ENCODE measurements around the gene MED8. TPM values are rescaled to one million over a fixed set of nuclear protein-coding genes. Genes with fewer than 3 reads are reported as not detected.

Gene MED8
- total and polyA plus RNA-seq, 2 of the 8 experiments (the other 6 are each of a cell fraction or from before 2014, with no cell fraction given) = 7.0 to 20.6 TPM

DNA sequence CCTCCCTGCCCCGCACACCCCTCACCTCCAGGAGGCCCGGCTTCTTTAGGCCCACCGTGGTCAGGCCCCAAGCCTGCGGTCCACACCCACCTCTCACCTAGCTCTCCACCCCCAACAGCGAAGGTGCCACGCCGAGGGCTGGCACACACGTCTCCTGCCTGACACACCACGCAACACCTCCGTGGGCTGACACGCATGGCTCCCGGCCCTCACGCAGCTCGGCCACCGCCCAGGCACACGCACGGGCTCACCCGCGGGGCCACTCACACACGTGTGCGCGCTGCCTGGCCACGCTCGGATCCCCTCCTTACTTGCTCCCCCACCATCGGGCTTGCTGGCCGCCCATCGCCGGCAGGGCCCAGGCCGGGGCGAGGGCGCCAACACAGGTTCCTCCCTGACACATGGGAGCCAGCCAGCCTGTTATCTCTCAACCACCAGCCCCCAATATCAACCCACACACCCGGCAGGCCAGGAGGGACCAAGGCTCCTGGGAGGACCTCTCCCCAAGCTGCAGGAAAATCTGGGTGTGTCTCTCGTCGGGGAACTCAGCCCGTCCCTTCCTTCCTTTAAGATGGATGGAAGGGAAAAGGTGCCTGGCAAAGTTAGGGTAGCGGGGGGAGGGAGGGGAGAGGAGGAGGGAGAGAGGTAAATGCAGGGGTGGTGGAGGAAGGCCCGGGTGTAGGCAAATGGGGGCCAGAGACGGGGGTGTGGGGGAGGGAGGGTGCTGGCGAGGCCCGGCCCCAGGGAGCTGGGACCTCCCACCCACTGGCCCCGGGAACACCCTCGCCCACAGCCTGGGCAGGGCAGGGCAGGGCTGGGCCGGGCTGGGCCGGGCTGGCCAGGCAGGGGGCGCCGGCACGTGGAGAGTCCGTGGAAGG, 22.3 kb downstream of the MED8 start:
- Histone ChIP-seq H3K79me2 (ENCODE audit: control insufficient read depth in 1 of 2, insufficient read depth in 2 of 2, low read length in 2 of 2) (no peaks in the 10 kb centered on the region; a peak in 1 of 4 replicates), H3K23ac (ENCODE audit: insufficient read length) (no peak overlapping the region), H3K9ac (replicated peaks in 1 of 4; ENCODE audit: extremely low read depth in 1 of 4, low read depth in 3 of 4, low read length in 3 of 4) (peak overlapping the region in 3 of 4 experiments; percentile 26 to 42 (median 40); a peak in 5 of 7 replicates), H3K9me3 (ENCODE audit: insufficient read depth in 2 of 2, low read depth in 1 of 2, low read length in 1 of 2) (no peaks in the 10 kb centered on the region), H4K8ac (ENCODE audit: extremely low read depth, insufficient read depth, low read length) (peak overlapping the region; percentile 72), H3K4ac (replicated peaks; ENCODE audit: insufficient read length, low read depth, low read length) (peak overlapping the region; percentile 93), H2AFZ (ENCODE audit: low read length) (no peak overlapping the region), H2AK5ac (ENCODE audit: low read depth, low read length) (peak overlapping the region; percentile 94; the same call in 1 of the 2 replicates), H3K4me3 (ENCODE audit: extremely low read depth in 1 of 4, insufficient read depth in 2 of 4, low read depth in 3 of 4, low read length in 4 of 4) (peak overlapping the region; percentile 33 to 68 (median 58)), H2BK120ac (replicated peaks; ENCODE audit: low read depth, low read length) (no peak overlapping the region), H3K4me1 (replicated peaks in 1 of 4; ENCODE audit: control insufficient read depth in 3 of 4, insufficient read depth in 4 of 4, low read length in 3 of 4) (peaks cover 4 to 21% (median 13%) of the 10 kb centered on the region in 4 experiments), H3K79me1 (ENCODE audit: low read depth, low read length) (peaks cover 8% of the 10 kb centered on the region), H3K36me3 (ENCODE audit: control insufficient read depth in 2 of 4, insufficient read depth in 4 of 4, low read length in 3 of 4) (peaks cover 4 to 30% (median 13%) of the 10 kb centered on the region in 4 experiments; a peak in 6 of 8 replicates), H2BK5ac (ENCODE audit: low read depth, low read length) (peak overlapping the region; percentile 87; the same call in 1 of the 2 replicates), H3K27me3 (replicated peaks in 1 of 4; ENCODE audit: control insufficient read depth in 3 of 4, extremely low read depth in 1 of 4, insufficient read depth in 3 of 4, low read length in 3 of 4) (no peaks in the 10 kb centered on the region), H2BK15ac (ENCODE audit: low read length) (peak overlapping the region; percentile 97), H3K23me2 (ENCODE audit: low read depth, low read length) (peaks cover 13% of the 10 kb centered on the region), H2BK12ac (ENCODE audit: low read depth, low read length) (peak overlapping the region; percentile 90; the same call in 1 of the 2 replicates), H3K27ac (ENCODE audit: low read depth, low read length) (0 out of 2 replicates have a peak overlapping the region, but pooled peaks have one; percentile 20), H4K5ac (ENCODE audit: insufficient read length, low read depth, low read length) (peak overlapping the region; percentile 36), H4K91ac (replicated peaks; ENCODE audit: insufficient read length, low read length) (peak overlapping the region; percentile 96), H4K20me1 (replicated peaks in 1 of 2; ENCODE audit: control insufficient read depth in 1 of 2, insufficient read depth in 2 of 2, low read length in 2 of 2) (peaks cover 2 to 14% of the 10 kb centered on the region in 2 experiments), H3K14ac (ENCODE audit: insufficient read length) (no peak overlapping the region), H3K4me2 (ENCODE audit: insufficient read depth in 1 of 2, low read depth in 2 of 2, low read length in 2 of 2) (peak overlapping the region; percentile 93 to 96), H3K56ac (replicated peaks; ENCODE audit: insufficient read length, low read depth, low read length) (peak overlapping the region; percentile 51), H2BK20ac (ENCODE audit: low read length) (no peak overlapping the region), H3K18ac (ENCODE audit: extremely low read depth, low read length) (peak overlapping the region; percentile 95)
- DNase-seq (ENCODE audit: low read depth in 1 of 2, low spot score in 2 of 2) (peak in 1 of 2 experiments; percentile 60), FAIRE-seq (no peak)
- CTCF ChIA-PET (ENCODE audit: partially characterized antibody) = interaction anchor here (1.0 to 2.8 kb wide), 6 partner anchors 10 to 203 kb away, joined by 3 to 12 read pairs (median 6); no protein-coding TSS in a partner anchor
- WGBS, 2 experiments (ENCODE audit: extremely low coverage in 1 of 2, insufficient coverage in 1 of 2, insufficient read length in 1 of 2, insufficient replicate concordance in 2 of 2, low coverage in 1 of 2, low lambda C conversion rate in 2 of 2, missing lambda C conversion rate in 1 of 2) = 7% methylated on average over 32 of the region's 48 CpGs; no CpG with 5 or more reads in 1 of the 2 experiments
- POLR2A ChIA-PET (ENCODE audit: partially characterized antibody) = interaction anchor here (0.8 to 3.9 kb wide), 12 partner anchors 9 to 551 kb away, joined by 3 to 33 read pairs (median 4); partner anchors contain the start of genes CDC20, HYI, MED8 and SZT2
- TF ChIP-seq TAF1 (IDR thresholded peaks at IDR 0.05; ENCODE audit: low read depth, low read length) = no peak
- TF ChIP-seq ASH2L (IDR thresholded peaks at IDR 0.05; ENCODE audit: low read length) = peak; percentile 1
- 0 out of 2 replicates have a peak, but pooled peaks have one; percentile 48 for TF ChIP-seq PHF8 (conservative IDR thresholded peaks at IDR 0.05; ENCODE audit: low read depth, low read length)
- no peak for TF ChIP-seq FOSL1 (IDR thresholded peaks at IDR 0.05; ENCODE audit: insufficient read depth, low read depth, low read length)
- peak in 1 of 2 experiments; percentile 10; a peak in 1 of 4 replicates for TF ChIP-seq SIN3A (conservative IDR thresholded peaks at IDR 0.05 in 1 of 2, IDR thresholded peaks at IDR 0.05 in 1 of 2; ENCODE audit: low read depth in 1 of 2, low read length in 2 of 2)
- peak; percentile 1 for TF ChIP-seq KDM4A (IDR thresholded peaks at IDR 0.05; ENCODE audit: low read depth, low read length, severe bottlenecking)
- peak; percentile 61 for TF ChIP-seq SAP30 (IDR thresholded peaks at IDR 0.05; ENCODE audit: insufficient read depth, insufficient replicate concordance, low read length)
- TF ChIP-seq CHD1 (IDR thresholded peaks at IDR 0.05; ENCODE audit: low read depth, low read length) = no peak
- no peak; the same call in 1 of the 2 replicates for TF ChIP-seq RBBP5 (IDR thresholded peaks at IDR 0.05; ENCODE audit: borderline replicate concordance, low read depth, low read length)
- TF ChIP-seq HDAC6 (IDR thresholded peaks at IDR 0.05; ENCODE audit: low read depth, low read length) = no peak

Data from H1 (cell line).